VCaP (cell line): ENCODE results near the gene VPS13D.

ENCODE experiments used
- H3K27ac ChIP-seq: fragments of 450-650 bp; 2 replicates; pipeline ENCODE4 v1.5.1; 2017
- TF ChIP-seq, protein P1 (sequence below): fragments of 450-650 bp; conservative IDR thresholded peaks from 2 replicates; pipeline ENCODE4 v1.5.1; 2017; ENCODE audit warnings: mild to moderate bottlenecking, moderate library complexity

Gene VPS13D

DNA sequence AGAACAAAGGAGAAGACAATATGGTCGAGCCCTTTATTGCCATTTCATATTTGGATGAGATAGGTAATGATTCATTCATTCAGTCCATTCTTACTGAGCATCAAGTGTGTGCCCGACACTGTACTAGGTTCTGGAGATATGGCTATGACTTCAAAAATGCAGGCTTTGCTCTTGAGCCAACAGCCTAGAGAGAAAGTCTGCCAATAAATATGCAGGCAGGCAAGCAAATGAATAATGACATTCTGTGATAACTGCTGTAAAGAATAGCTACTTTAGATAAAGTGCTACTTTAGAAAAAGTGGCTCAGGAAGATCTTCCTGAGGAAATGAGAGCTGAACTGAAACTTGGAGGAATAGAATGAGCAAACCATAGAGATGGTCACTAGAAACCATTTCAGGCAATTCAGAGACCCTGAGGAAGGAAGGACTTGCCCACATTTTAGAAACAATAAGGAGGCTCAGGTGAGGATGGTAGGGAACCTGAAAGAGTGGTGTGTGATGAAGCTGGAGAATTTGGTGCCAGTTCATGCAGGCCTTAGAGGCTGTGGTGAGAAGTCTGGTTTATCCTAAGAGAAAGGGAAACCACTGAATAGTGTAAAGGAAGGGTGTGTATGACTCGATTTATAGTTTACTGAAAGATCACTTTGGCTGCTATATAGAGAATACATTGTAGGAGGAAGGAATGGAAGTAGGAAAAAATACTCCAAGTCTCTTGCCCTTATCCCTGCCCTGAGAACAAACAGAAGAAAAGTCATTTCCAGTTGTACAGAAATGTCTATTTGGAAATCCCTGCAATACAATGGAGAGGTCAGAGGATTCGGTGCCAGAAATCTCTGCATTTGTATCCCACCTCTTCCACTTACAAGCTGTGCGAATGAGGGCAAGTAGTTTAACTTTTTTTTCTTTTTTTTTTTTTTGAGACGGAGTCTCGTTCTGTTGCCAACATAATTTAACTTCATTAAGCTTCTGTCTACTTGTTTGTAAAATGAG is 167.9 kb downstream of the VPS13D start:
- TF ChIP-seq, protein P1, sequence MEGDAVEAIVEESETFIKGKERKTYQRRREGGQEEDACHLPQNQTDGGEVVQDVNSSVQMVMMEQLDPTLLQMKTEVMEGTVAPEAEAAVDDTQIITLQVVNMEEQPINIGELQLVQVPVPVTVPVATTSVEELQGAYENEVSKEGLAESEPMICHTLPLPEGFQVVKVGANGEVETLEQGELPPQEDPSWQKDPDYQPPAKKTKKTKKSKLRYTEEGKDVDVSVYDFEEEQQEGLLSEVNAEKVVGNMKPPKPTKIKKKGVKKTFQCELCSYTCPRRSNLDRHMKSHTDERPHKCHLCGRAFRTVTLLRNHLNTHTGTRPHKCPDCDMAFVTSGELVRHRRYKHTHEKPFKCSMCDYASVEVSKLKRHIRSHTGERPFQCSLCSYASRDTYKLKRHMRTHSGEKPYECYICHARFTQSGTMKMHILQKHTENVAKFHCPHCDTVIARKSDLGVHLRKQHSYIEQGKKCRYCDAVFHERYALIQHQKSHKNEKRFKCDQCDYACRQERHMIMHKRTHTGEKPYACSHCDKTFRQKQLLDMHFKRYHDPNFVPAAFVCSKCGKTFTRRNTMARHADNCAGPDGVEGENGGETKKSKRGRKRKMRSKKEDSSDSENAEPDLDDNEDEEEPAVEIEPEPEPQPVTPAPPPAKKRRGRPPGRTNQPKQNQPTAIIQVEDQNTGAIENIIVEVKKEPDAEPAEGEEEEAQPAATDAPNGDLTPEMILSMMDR, result no peak
- H3K27ac ChIP-seq, result no peak overlapping the region

DNA sequence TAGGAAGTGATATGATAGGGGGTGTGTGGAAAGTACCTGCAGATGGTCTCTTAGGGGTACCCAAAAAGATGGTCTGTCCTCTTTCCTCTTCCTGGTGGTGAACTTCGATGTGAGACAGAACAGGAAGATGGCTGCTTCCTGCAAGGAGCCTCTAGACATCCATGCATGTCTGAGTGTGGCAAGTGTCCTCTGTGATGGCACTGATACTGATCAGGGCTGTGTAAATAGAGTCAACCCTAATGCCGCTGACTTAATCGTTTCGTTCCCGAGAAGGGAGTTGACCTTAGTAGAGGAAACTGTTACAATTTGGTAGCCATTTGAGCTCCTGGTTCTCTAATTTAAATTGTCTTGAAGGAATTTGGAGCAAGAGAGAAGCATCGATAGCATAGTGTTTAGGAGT is 168.6 kb downstream of the VPS13D start:
- H3K27ac ChIP-seq, result no peak overlapping the region
- TF ChIP-seq, protein P1, result no peak

DNA sequence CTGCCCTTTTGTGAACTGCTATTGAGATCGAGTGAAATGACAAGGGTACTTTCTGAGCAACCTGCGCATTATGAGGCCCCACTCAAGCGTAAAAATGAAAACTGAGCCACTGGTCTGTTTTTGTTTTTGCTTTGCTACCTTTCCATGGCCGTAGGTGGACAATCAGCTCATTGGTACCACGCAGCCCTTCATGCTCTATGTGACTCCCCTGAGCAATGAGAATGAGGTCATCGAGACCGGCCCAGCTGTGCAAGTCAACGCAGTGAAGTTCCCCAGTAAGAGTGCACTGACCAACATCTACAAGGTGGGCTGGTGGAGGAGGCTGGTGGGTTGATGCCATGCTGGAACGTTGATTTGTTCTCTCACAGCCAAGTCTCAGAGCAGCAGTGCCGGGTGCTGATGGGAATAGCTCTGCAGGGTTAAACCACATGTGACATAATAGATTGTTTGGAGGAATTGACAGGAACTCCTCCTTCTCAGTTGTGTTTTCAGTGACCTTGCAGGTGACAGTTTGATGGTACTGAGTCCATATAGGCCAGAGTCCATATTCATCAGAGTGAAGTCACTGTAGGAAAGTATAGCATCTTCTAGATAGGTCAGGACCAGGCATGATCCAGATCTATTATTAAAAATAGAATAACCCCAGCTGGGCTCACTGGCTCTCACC is 170.3 kb downstream of the VPS13D start:
- TF ChIP-seq, protein P1, result no peak
- peak overlapping the region; percentile 32 for H3K27ac ChIP-seq

DNA sequence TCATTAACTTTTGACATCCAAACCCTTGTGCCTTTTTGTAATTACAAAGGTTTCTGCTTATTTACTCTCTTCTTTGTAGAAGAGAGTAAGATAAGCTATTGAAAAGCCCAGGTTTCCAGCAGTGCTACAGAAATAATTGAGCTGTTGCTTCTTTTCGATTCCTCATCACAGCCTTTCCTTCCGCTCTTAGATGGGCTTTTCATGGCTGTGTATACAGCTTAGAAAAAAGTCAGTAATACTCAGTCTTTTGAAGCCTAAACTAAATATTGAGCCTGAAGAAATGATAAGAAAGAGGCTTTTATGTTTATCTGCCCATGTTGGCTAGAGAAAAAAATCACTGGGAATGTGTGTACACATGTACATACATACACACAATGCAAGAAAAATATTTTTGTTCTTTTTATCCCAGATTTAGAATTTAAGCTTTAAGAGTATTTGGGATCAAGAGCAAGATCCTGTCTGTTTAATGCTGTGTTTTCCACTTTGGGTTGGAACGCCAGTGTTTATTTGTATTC is 172.4 kb downstream of the VPS13D start:
- H3K27ac ChIP-seq, result no peak overlapping the region
- TF ChIP-seq, protein P1, result no peak

DNA sequence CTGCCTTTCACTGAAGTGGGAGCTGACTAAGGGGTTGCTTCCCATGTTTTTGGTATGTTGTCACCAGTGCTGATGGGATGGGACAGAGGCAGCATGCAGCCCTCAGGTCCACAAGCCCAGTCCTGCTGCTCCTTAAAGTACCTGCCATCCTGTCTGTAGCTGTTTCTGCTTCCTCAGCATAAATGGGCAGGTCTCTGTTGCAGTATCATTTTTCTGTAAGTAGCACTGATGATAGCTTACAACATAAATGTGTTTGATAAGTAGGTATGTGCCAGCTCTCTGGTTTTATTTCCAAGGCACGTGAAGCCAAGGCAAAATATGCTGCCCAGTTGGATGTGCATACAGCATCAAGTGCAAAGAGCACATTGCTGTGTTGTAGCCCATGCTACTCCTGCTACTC is 173.0 kb downstream of the VPS13D start:
- TF ChIP-seq, protein P1, result no peak

DNA sequence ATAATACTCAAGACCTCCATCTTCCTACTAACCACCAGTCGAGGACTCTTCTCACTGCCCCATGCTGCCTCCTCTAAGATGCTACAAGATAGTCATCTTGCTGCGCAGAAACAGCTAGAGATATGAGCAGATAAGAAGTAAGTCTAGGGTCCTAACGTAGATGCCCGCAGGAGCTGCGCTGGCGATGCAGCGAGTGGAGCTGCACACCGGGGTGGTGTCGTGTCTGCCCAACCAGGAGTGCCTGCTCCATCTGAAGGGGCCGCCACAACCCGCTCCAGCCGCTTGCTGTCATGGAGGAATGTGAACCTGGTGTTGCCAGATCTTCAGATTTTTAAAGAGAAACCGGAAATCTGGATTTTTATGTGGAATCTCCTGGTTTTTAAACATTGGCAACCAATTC is 175.1 kb downstream of the VPS13D start:
- TF ChIP-seq, protein P1, result no peak
- no peak overlapping the region for H3K27ac ChIP-seq

More for the DNA sequence above, 173.0 kb downstream of the VPS13D start:
- H3K27ac ChIP-seq, result no peak overlapping the region
